AG20443 (cell line): ENCODE data around the gene PTRHD1.

ENCODE experiments used
- DNase-seq: peaks from one replicate; pipeline ENCODE4 v3.0.0; 2012; ENCODE audit warnings: low spot score, mixed read lengths

PTRHD1 gene

DNA sequence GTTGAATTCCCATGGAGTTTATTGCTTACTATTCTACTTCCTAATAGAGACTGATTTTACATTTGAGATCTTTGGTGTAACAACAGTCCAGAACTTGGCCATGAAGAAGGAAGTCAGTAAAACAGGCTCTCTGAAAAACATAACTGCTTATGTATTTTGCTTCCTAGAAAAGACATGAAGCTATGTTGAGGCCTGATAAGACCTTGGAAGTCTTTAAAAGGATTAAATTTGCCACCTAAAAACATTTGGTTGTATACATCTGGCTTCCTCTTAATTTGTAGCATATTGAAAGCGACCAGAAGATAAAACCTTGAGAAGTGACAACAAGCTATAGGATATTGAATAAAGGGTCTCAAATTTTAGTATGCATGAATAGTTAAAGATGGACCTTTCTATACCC is 36.4 kb downstream of the PTRHD1 start:
- DNase-seq: no peak

- no peak for DNase-seq
Observed at GRCh38 chr2:24754985-24755705, 38.0 kb downstream of the PTRHD1 start.

- DNase-seq: no peak
Observed at GRCh38 chr2:24749069-24749691, 44.0 kb downstream of the PTRHD1 start.

- no peak for DNase-seq
Observed at GRCh38 chr2:24747299-24747698, 45.9 kb downstream of the PTRHD1 start.

GRCh38 chr2:24745825-24746224 is 47.4 kb downstream of the PTRHD1 start:
- no peak for DNase-seq

DNA sequence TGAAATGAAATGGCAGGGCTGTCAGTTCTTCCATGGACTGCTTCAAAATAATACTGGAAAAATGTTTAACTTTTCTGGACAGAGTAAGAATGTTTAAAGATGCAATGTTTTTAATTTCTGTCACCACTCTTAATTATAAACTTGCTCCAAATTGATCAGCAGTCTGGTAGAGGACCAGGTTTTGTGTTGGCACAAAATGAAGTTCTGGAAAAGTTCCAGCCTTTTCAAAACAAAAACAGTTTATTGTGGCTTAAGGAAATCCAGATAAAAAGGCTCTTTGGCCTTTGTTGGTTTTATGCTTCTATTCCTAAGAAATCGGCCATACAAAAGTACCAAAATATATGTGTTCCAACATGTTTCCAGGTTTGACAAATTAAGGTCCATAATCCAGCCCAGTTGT is 48.8 kb downstream of the PTRHD1 start:
- no peak for DNase-seq

- DNase-seq: no peak
Observed at GRCh38 chr2:24743924-24744323, 49.3 kb downstream of the PTRHD1 start.

DNA sequence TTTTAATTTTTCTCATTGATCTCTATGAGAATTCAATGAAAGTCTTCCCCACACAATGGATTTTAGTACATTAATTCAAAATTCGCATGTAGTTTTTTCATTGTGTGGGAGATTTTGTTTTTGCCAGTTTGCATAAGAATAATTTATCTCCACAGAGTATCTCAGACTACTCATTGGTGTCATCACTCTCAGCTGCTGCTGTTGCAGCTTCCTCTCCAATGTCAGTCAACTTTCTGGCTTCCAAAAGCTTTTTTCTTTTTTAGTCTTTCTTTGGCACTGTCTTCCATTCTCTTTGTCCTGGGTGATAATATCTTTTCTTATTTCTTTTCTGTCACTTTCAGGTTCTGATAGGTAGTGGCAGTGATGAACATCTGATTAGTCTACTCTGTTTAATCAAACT is 50.5 kb downstream of the PTRHD1 start:
- no peak for DNase-seq

GRCh38 chr2:24740142-24740541 is 53.0 kb downstream of the PTRHD1 start:
- DNase-seq: no peak
